Heart right ventricle (tissue), 16 donors: ENCODE results near the gene LILRB3. TPM values are rescaled to one million over a fixed set of nuclear protein-coding genes. Genes with fewer than 3 reads are reported as not detected.
A peak's percentile ranks its signal among the peaks of the same experiment; 100 is the strongest.

ENCODE experiments used
- ATAC-seq, 8 donors: fragments of 200-7000 bp; cut with Tn5 transposase; one replicate each; pipeline ENCODE4 v1.9.1; 2020; ENCODE audit warnings: mild to moderate bottlenecking in 8 of 8, moderate library complexity in 8 of 8, moderate number of reproducible peaks in 1 of 8
- DNase-seq, 2 donors: peaks; one replicate each; pipeline ENCODE4 v3.0.0-alpha.2; 2020
- H3K27ac ChIP-seq, 10 donors: fragments of 200-600 bp; sonication (generic) in 2 of 10; one replicate each; pipeline versions ENCODE4 v1.5.0 to v1.8.0; 2020 to 2022; ENCODE audit warnings: mild to moderate bottlenecking in 3 of 10
- H3K27me3 ChIP-seq, 7 donors: fragments of 200-600 bp; one replicate each; pipeline ENCODE4 v1.8.0; 2021 to 2022; ENCODE audit warnings: mild to moderate bottlenecking in 2 of 7
- H3K36me3 ChIP-seq, 9 donors: fragments of 200-600 bp; sonication (generic) in 1 of 9; one replicate each; pipeline versions ENCODE4 v1.5.0 to v1.8.0; 2020 to 2022; ENCODE audit warnings: mild to moderate bottlenecking in 2 of 9
- H3K4me1 ChIP-seq, 9 donors: fragments of 200-600 bp; sonication (generic) in 1 of 9; one replicate each; pipeline versions ENCODE4 v1.5.0 to v1.8.0; 2020 to 2022; ENCODE audit warnings: mild to moderate bottlenecking in 4 of 9
- H3K4me3 ChIP-seq, 10 donors: fragments of 200-600 bp; sonication (generic) in 2 of 10; one replicate each; pipeline versions ENCODE4 v1.5.0 to v1.8.0; 2020 to 2022; ENCODE audit warnings: mild to moderate bottlenecking in 7 of 10, moderate library complexity in 2 of 10
- H3K9me3 ChIP-seq, 11 donors: fragments of 200-600 bp in 10 of 11; sonication (generic) in 2 of 11; one replicate each; pipeline versions ENCODE4 v1.5.0 to v1.8.0; 2013 to 2022; ENCODE audit warnings: mild to moderate bottlenecking in 2 of 11, control low read depth in 1 of 11, moderate library complexity in 1 of 11
- WGBS, 2 donors: extraction: QIAGEN DNeasy Blood & Tissue Kit; methylation state at CpG; one replicate each; pipeline ENCODE4 v1.1.7; 2013; ENCODE audit warnings: inconsistent platforms in 1 of 2; 5-methylcytosine and 5-hydroxymethylcytosine counted together
- intact Hi-C, 10 donors: fragments of 100-400 bp; cut with DNase I; formaldehyde crosslinking; loops; one replicate each; pipeline versions ENCODE4 v1.11.1 to v1.14.2; 2022
- polyA plus RNA-seq, 2 donors: library from polyadenylated mRNA; stranded (reverse); fragments of 200-250 nt; gene quantifications; one replicate each; pipeline ENCODE4 v1.2.3, GENCODE V29; 2013
- total RNA-seq, 10 donors: library from RNA; stranded (reverse); fragmentation: NEBNext Ultra II Directional in 3 of 10; extraction: Animal tissue kit (Norgen Biotek cat#: 25700) in 3 of 10; gene quantifications; one replicate each; pipeline versions ENCODE4 v1.2.1 to v1.2.4, GENCODE V29; 2021 to 2023
- TF ChIP-seq, protein P1 (sequence below), 9 donors: fragments of 200-600 bp; sonication (generic) in 2 of 9; IDR thresholded peaks; one replicate each; pipeline versions ENCODE4 v1.5.0 to v1.8.0; 2021 to 2022; ENCODE audit warnings: antibody characterized with exemption in 9 of 9, mild to moderate bottlenecking in 5 of 9, moderate library complexity in 1 of 9
- donor health status: Arrhythmogenic right ventricular cardiomyopathy.
- donor health status: ischemic (EF 13 %, LVEDD 7.1; RV severe dilation, severe dysfunction).
- donor health status: healthy with polysubstance abuse.
- donor health status: DM: no; HTN: yes; CAD: no.
- donor health status: DM: no; HTN: no; CAD: no.
- donor health status: ischemic (EF 25% LVEDD 6.9; RV normal size, moderate dysfunction).
- donor health status: ischemic (EF 25% LVEDD 5.7; RV mildly dilated, moderate dysfunction).
- donor health status: healthy.
- donor health status: DM: yes; HTN: yes; CAD: no.
- donor health status: Ischemic cardiomyopathy.
- donor health status: ischemic (EF 35%, LVEDD 5.7; RV mildly dilated, moderate dysfunction).
- donor health status: nonischemic (EF 11% LVEDD 7.7; RV severe dilation, severe dysfunction).
- donor health status: DM: yes; HTN: yes; CAD: no.
- donor health status: PGD.
- donor health status: ischemic (EF 29% LVEDD 5.4; RV normal size, mild dysfunction).
- donor health status: nonischemic (EF 23%, LVEDD 6.1; RV moderate dilation, normal function).

Gene LILRB3
- total and polyA plus RNA-seq, 12 donors, result 0.71 to 18.3 (median 2.3) TPM

DNA sequence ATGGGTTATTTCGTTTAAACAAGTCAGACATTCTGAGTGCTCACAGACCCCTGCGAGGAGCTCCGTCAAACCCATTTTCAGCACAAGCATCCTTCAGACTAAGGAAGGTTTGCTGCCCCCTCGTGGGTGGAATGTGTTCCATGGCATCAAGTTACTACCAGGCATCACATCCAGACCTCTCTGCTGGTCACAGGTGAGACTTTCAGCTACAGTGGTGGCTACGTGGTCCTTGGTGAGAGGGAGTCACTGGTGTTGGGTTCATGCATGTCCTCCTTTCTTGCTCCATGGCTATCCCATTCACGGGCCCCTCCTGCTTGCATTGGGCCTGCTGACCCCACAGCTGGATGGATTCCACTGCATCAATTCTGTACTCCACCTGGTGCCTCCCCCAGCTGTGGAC, 43.3 kb upstream of the LILRB3 start:
- TF ChIP-seq, protein P1, sequence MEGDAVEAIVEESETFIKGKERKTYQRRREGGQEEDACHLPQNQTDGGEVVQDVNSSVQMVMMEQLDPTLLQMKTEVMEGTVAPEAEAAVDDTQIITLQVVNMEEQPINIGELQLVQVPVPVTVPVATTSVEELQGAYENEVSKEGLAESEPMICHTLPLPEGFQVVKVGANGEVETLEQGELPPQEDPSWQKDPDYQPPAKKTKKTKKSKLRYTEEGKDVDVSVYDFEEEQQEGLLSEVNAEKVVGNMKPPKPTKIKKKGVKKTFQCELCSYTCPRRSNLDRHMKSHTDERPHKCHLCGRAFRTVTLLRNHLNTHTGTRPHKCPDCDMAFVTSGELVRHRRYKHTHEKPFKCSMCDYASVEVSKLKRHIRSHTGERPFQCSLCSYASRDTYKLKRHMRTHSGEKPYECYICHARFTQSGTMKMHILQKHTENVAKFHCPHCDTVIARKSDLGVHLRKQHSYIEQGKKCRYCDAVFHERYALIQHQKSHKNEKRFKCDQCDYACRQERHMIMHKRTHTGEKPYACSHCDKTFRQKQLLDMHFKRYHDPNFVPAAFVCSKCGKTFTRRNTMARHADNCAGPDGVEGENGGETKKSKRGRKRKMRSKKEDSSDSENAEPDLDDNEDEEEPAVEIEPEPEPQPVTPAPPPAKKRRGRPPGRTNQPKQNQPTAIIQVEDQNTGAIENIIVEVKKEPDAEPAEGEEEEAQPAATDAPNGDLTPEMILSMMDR (IDR thresholded peaks at IDR 0.05), result peak; percentile 52 to 83 (median 71)
- Histone ChIP-seq H3K4me1 (peaks cover 0 to 14% (median 0%) of the 10 kb centered on the region in 9 donors), H3K9me3 (no peaks in the 10 kb centered on the region), H3K27ac (no peak overlapping the region), H3K36me3 (no peaks in the 10 kb centered on the region), H3K27me3 (peaks cover 0 to 13% (median 2%) of the 10 kb centered on the region in 7 donors), H3K4me3 (no peak overlapping the region)
- 3 to 6% methylated on average over 6 of the region's 6 CpGs for WGBS, 2 donors
- DNase-seq (peak; percentile 60 to 62), ATAC-seq (peak in 4 of 8 donors; percentile 31 to 56 (median 44))
- intact Hi-C loops, result no loop called here

DNA sequence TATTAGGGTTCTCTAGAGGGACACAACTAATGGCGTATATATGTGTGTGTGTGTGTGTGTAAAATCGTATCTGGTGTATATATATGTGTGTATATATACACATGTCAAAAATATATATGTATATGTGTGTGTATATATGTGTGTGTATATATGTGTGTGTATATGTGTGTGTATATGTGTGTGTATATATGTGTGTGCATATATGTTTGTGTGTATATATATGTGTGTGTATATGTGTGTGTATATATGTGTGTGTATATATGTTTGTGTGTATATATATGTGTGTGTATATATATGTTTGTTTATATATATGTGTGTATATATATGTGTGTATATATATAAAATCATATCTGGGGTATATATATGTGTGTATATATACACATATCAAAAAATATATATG, 39.7 kb upstream of the LILRB3 start:
- DNase-seq (no peak), ATAC-seq (no peak)
- Histone ChIP-seq H3K9me3 (no peaks in the 10 kb centered on the region), H3K4me3 (no peak overlapping the region), H3K27ac (no peak overlapping the region), H3K27me3 (peaks cover 0 to 12% (median 7%) of the 10 kb centered on the region in 7 donors), H3K36me3 (no peaks in the 10 kb centered on the region), H3K4me1 (peaks cover 0 to 8% (median 0%) of the 10 kb centered on the region in 9 donors)
- WGBS, 2 donors, result 78 to 87% methylated on average over 2 of the region's 2 CpGs
- TF ChIP-seq, protein P1 (IDR thresholded peaks at IDR 0.05), result no peak
- intact Hi-C loops, result no loop called here

DNA sequence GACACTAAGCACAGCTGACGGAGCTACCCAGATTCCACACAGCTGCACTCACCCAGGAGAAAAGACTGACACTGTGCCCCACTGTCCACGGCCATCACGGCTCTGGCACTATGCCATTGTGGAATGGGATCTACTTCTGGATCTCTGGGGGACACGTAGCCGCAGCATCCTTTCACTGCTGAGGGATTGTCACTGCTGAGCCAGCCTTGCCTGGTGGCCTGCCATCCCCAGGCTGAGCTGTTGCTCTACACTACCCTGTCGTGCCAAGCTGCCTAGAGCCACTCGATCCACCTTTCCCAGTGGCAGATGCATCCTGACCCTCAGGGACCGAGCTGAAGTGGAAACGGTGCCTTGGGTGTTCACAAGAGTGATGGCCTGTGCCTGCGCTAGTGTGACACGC, 39.3 kb upstream of the LILRB3 start:
- Histone ChIP-seq H3K9me3 (no peaks in the 10 kb centered on the region), H3K4me1 (peaks cover 0 to 8% (median 0%) of the 10 kb centered on the region in 9 donors), H3K27ac (no peak overlapping the region), H3K4me3 (no peak overlapping the region), H3K36me3 (no peaks in the 10 kb centered on the region), H3K27me3 (peaks cover 0 to 15% (median 11%) of the 10 kb centered on the region in 7 donors)
- DNase-seq (no peak), ATAC-seq (no peak)
- WGBS, 2 donors, result 72 to 81% methylated on average over 11 of the region's 11 CpGs
- intact Hi-C loops, result no loop called here
- TF ChIP-seq, protein P1 (IDR thresholded peaks at IDR 0.05), result no peak

- intact Hi-C loops, result no loop called here
- H3K36me3 ChIP-seq, result no peaks in the 10 kb centered on the region
- WGBS, 2 donors, result 54 to 66% methylated on average over 9 of the region's 9 CpGs
- H3K27me3 ChIP-seq, result peaks cover 0 to 60% (median 51%) of the 10 kb centered on the region in 7 donors
- H3K9me3 ChIP-seq, result no peaks in the 10 kb centered on the region
- DNase-seq, result no peak
- peaks cover 0 to 9% (median 0%) of the 10 kb centered on the region in 9 donors for H3K4me1 ChIP-seq
- TF ChIP-seq, protein P1 (IDR thresholded peaks at IDR 0.05), result no peak
- H3K27ac ChIP-seq, result peak within 1 kb of the TSS in 4 of 10 donors; percentile 34 to 75 (median 46)
- peak within 1 kb of the TSS in 6 of 10 donors; percentile 2 to 47 (median 30) for H3K4me3 ChIP-seq
- ATAC-seq, result peak in 7 of 8 donors; percentile 47 to 76 (median 62)
These were observed 34.3 kb upstream of the LILRB3 start, which contains the start of gene LILRB5 for GRCh38 chr19:54257116-54257480. LILRB5 (minus strand) TSS chr19:54257273; CDS start chr19:54257193, 80 bp downstream.
